Breast epithelium (tissue), 3 donors: ENCODE measurements around the gene GUF1.

Experiments used
- CTCF ChIP-seq, 3 donors: fragments of 450-650 bp; IDR thresholded peaks; one replicate each; pipeline ENCODE4 v1.5.1; 2016 to 2017; ENCODE audit warnings: antibody characterized with exemption in 3 of 3, mild to moderate bottlenecking in 3 of 3, moderate library complexity in 3 of 3
- POLR2A ChIP-seq: fragments of 450-650 bp; IDR thresholded peaks from one replicate; pipeline ENCODE4 v1.6.1; 2016; ENCODE audit warnings: antibody characterized with exemption, mild to moderate bottlenecking, moderate library complexity
- POLR2AphosphoS5 ChIP-seq, 3 donors: sonication (generic); formaldehyde crosslinking; IDR thresholded peaks; one replicate each; pipeline ENCODE4 v1.6.1; 2017; ENCODE audit warnings: antibody characterized with exemption in 3 of 3

GRCh38 chr4:44651425-44651824 lies 26.8 kb upstream of the GUF1 start, which contains the start of gene YIPF7:
- TF ChIP-seq CTCF (IDR thresholded peaks at IDR 0.05) (no peak), POLR2A (no peak), POLR2AphosphoS5 (IDR thresholded peaks at IDR 0.05) (no peak)
